Loucy (cell line): Measurements from ENCODE around the gene LILRA5.
"Not testable (repeated sequence)": the region's sequence is repeated elsewhere in the genome, so short reads cannot be mapped to it uniquely, and the experiment has no call there.

ENCODE experiments used
- H2AFZ ChIP-seq: fragments of 200-600 bp; sonication (generic); 2 replicates; pipeline ENCODE4 v1.6.0; 2016; ENCODE audit warnings: antibody characterized with exemption, mild to moderate bottlenecking, low read length, moderate library complexity
- H3F3A ChIP-seq: fragments of 200-600 bp; 2 replicates; pipeline ENCODE4 v1.6.0; 2016; ENCODE audit warnings: antibody characterized with exemption, low read depth, mild to moderate bottlenecking
- H3K27me3 ChIP-seq: fragments of 200-600 bp; sonication (generic); 2 replicates; pipeline ENCODE4 v1.6.1; 2014; ENCODE audit warnings: low read length, mild to moderate bottlenecking; ENCODE audit not compliant: insufficient read depth, poor library complexity, severe bottlenecking
- H3K36me3 ChIP-seq: fragments of 200-600 bp; sonication (generic); 2 replicates; pipeline ENCODE4 v1.6.1; 2016; ENCODE audit warnings: low read length; ENCODE audit not compliant: insufficient read depth
- H3K4me1 ChIP-seq: fragments of 200-600 bp; sonication (generic); 2 replicates; pipeline ENCODE4 v1.5.1; 2014; ENCODE audit warnings: low read length, mild to moderate bottlenecking; ENCODE audit not compliant: insufficient read depth, poor library complexity, severe bottlenecking
- H3K4me2 ChIP-seq: fragments of 200-600 bp; sonication (generic); 2 replicates; pipeline ENCODE4 v1.6.0; 2014; ENCODE audit warnings: antibody characterized with exemption, low read length, low read depth, mild to moderate bottlenecking; ENCODE audit not compliant: poor library complexity, severe bottlenecking
- H3K4me3 ChIP-seq: fragments of 200-600 bp; sonication (generic); 2 replicates; pipeline ENCODE4 v1.5.1; 2014; ENCODE audit warnings: low read length, mild to moderate bottlenecking, mixed read lengths; ENCODE audit not compliant: poor library complexity, severe bottlenecking
- H3K79me2 ChIP-seq: fragments of 200-600 bp; sonication (generic); 2 replicates; pipeline ENCODE4 v1.6.1; 2014; ENCODE audit warnings: low read length; ENCODE audit not compliant: insufficient read depth
- H3K9ac ChIP-seq: fragments of 200-600 bp; sonication (generic); 2 replicates; pipeline ENCODE4 v1.6.0; 2014; ENCODE audit warnings: mild to moderate bottlenecking, low read depth, low read length, moderate library complexity; ENCODE audit not compliant: poor library complexity, severe bottlenecking
- H3K9me2 ChIP-seq: fragments of 200-600 bp; sonication (generic); replicated peaks from 2 replicates; pipeline ENCODE4 v1.6.1; 2016; ENCODE audit warnings: low read depth, low read length, mixed read lengths
- H3K9me3 ChIP-seq: fragments of 200-600 bp; sonication (generic); 2 replicates; pipeline ENCODE4 v1.6.1; 2014; ENCODE audit warnings: mild to moderate bottlenecking, antibody characterized with exemption, low read length, low read depth; ENCODE audit not compliant: insufficient read depth
- H4K20me1 ChIP-seq: fragments of 200-600 bp; sonication (generic); 2 replicates; pipeline ENCODE4 v1.6.0; 2014; ENCODE audit warnings: antibody characterized with exemption, low read length, mild to moderate bottlenecking; ENCODE audit not compliant: insufficient read depth, poor library complexity, severe bottlenecking
- EZH2phosphoT487 ChIP-seq: fragments of 200-600 bp; IDR thresholded peaks from 2 replicates; pipeline ENCODE4 v1.6.1; 2018; ENCODE audit warnings: antibody characterized with exemption, mild to moderate bottlenecking, moderate library complexity, borderline replicate concordance
- TF ChIP-seq, protein P1 (sequence below): fragments of 200-600 bp; sonication (generic); conservative IDR thresholded peaks from 2 replicates; pipeline ENCODE4 v1.5.1; 2014; ENCODE audit warnings: mild to moderate bottlenecking, antibody characterized with exemption, low read length

Gene LILRA5

DNA sequence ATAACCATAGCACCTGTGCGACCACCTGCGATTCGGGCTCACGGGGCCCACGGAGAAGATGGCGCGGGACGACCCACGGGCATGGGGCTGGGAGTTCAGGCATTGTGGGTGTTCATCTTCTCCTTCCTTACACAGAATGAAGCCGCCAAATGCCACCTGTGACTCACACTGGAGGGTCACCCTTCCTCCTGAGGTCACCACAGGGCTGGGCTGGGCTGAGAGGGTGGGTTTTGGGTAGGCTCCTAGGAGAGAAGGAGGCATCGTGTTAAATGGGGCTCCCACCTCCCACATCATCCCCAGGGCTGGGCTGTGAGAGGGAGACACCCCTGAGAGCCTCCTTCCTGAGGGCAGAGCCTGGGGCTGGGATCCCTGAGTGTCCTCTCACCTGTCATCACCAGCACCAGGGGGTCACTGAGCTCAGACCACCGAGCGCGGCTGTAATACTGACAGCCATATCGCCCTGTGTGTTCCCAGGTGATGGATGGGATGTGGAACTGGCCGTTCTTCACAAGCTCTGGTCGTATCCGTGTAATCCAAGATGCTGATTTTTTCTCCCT is 33.5 kb downstream of the LILRA5 start:
- no peaks in the 10 kb centered on the region for H3F3A ChIP-seq
- H3K4me3 ChIP-seq = no peak overlapping the region
- H3K4me1 ChIP-seq = peaks cover 27% of the 10 kb centered on the region
- no peak overlapping the region for H3K4me2 ChIP-seq
- H4K20me1 ChIP-seq = no peaks in the 10 kb centered on the region
- no peaks in the 10 kb centered on the region for H3K79me2 ChIP-seq
- no peak overlapping the region for H2AFZ ChIP-seq
- TF ChIP-seq, protein P1, sequence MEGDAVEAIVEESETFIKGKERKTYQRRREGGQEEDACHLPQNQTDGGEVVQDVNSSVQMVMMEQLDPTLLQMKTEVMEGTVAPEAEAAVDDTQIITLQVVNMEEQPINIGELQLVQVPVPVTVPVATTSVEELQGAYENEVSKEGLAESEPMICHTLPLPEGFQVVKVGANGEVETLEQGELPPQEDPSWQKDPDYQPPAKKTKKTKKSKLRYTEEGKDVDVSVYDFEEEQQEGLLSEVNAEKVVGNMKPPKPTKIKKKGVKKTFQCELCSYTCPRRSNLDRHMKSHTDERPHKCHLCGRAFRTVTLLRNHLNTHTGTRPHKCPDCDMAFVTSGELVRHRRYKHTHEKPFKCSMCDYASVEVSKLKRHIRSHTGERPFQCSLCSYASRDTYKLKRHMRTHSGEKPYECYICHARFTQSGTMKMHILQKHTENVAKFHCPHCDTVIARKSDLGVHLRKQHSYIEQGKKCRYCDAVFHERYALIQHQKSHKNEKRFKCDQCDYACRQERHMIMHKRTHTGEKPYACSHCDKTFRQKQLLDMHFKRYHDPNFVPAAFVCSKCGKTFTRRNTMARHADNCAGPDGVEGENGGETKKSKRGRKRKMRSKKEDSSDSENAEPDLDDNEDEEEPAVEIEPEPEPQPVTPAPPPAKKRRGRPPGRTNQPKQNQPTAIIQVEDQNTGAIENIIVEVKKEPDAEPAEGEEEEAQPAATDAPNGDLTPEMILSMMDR = no peak
- no peak for TF ChIP-seq EZH2phosphoT487
- no peaks in the 10 kb centered on the region for H3K9me3 ChIP-seq
- H3K27me3 ChIP-seq = no peaks in the 10 kb centered on the region
- no peak overlapping the region for H3K9ac ChIP-seq
- no peaks in the 10 kb centered on the region for H3K36me3 ChIP-seq
- no peaks in the 10 kb centered on the region for H3K9me2 ChIP-seq

DNA sequence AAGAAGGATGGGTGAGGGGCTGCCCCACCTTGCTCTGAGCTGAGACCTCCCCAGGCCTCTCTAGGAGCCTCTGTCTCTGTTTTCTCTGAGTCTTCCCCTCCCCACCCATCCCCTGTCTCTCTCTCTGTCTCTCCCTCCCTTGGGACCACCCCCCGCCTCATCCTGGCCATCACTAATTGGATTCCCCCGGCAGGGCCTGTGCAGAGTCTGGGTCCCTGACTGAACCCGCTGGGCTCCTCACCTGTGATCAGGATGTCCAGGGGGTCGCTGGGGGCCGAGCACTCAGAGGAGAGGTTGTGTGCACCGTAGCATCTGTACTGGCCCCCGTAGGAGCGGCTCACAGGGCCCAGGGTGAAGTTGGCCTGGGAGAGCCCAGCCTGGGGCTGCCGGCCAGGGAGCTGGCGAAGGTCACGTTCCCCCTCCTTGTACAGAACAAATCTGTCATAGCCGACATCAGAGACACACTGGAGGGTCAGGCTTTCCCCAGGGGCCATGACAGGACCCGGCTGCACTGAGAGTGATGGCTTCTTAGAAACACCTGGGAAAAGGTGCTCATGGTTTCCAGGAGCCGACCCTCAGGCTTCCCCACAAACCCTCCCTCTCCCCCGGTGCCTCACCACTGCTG is 34.3 kb downstream of the LILRA5 start:
- not testable (repeated sequence) for H3K4me3 ChIP-seq, H4K20me1 ChIP-seq, H3K4me2 ChIP-seq, H3K9me2 ChIP-seq, H3K36me3 ChIP-seq, H3K27me3 ChIP-seq, H2AFZ ChIP-seq, H3K79me2 ChIP-seq, H3K9ac ChIP-seq, H3F3A ChIP-seq, H3K9me3 ChIP-seq
- peaks cover 19% of the 10 kb centered on the region for H3K4me1 ChIP-seq

DNA sequence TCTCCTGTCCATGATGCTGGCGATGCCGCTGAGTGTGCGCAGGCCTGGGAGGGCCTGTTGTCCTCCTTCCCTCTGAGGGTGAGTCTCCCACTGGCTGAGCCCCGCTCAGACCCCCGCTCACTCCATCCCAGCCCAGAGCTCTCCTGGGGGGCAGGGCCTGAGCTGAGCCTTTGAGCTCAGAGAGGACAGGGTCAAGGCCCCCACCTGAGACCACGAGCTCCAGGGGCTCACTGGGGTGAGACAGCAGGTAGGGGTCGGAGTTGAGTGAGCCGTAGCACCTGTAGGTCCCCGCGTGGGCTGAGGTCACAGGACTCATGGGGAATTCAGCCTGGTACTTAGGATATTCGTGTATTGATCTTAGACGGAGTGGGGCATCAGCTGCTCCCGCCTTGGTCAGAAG is 34.9 kb downstream of the LILRA5 start:
- H3K4me3 ChIP-seq, H3K9me2 ChIP-seq, H2AFZ ChIP-seq, H3K27me3 ChIP-seq, H4K20me1 ChIP-seq, H3F3A ChIP-seq, H3K9ac ChIP-seq, H3K36me3 ChIP-seq, H3K9me3 ChIP-seq, H3K79me2 ChIP-seq, H3K4me2 ChIP-seq: not testable (repeated sequence)
- peaks cover 13% of the 10 kb centered on the region for H3K4me1 ChIP-seq

DNA sequence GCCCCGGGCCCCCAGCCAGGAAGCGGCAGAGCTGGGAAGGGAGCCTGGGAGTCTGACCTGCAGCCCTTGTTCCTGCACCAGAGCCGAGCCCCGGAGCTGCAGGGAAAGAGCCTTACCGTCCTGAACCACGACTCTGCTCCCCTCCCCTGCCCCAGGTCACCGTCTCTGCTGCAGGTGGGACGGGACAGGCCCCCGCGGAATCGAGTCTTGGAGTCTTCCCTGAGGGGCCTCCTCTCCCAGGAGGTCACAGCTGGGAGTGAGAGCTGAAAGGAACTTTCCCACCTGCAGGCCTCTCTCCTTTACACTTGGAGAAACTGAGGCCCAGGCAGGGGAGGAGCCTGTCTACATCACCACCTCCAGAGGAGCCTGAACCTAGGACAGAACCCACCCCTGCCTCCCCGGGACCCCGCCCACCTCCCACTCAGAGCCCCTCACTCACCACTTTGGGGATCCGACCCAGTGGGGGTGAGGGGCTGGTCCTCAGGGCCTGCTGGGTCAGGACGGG is 35.8 kb downstream of the LILRA5 start:
- H3K9ac ChIP-seq, H2AFZ ChIP-seq, H3K4me2 ChIP-seq: not testable (repeated sequence)

More for the DNA sequence above, 35.8 kb downstream of the LILRA5 start:
- H3K36me3 ChIP-seq, H3K27me3 ChIP-seq, H3K9me2 ChIP-seq, H3F3A ChIP-seq, H3K9me3 ChIP-seq, H3K4me3 ChIP-seq, H4K20me1 ChIP-seq, H3K79me2 ChIP-seq, H3K4me1 ChIP-seq: not testable (repeated sequence)
